Gastroesophageal sphincter (tissue), 4 donors: ENCODE measurements around the gene USP49. TPM values are rescaled to one million over a fixed set of nuclear protein-coding genes. Genes with fewer than 3 reads are reported as not detected.

Experiments used
- ATAC-seq: fragments of 150-250 bp; one replicate; pipeline ENCODE4 v1.9.1; 2016; ENCODE audit warnings: mild to moderate bottlenecking, moderate library complexity
- H3K27ac ChIP-seq, 4 donors: fragments of 200-600 bp; sonication (generic) in 3 of 4; 1 replicate in 3 of 4; 2 replicates in 1 of 4; pipeline ENCODE4 v1.5.1; 2016 to 2019
- H3K27me3 ChIP-seq: fragments of 200-600 bp; sonication (generic); one replicate; pipeline ENCODE4 v1.5.1; 2019
- H3K36me3 ChIP-seq, 2 donors: fragments of 200-600 bp; sonication (generic); one replicate each; pipeline ENCODE4 v1.5.1; 2019; ENCODE audit warnings: control low read depth in 1 of 2
- H3K4me1 ChIP-seq, 3 donors: fragments of 200-600 bp; sonication (generic); 1 replicate in 2 of 3; 2 replicates in 1 of 3; pipeline ENCODE4 v1.5.1; 2016 to 2019; ENCODE audit warnings: control low read depth in 2 of 3
- H3K4me3 ChIP-seq, 2 donors: fragments of 200-600 bp; sonication (generic); one replicate each; pipeline ENCODE4 v1.5.1; 2019; ENCODE audit warnings: mild to moderate bottlenecking in 1 of 2, moderate library complexity in 1 of 2
- H3K9me3 ChIP-seq, 3 donors: fragments of 200-600 bp; sonication (generic); one replicate each; pipeline ENCODE4 v1.5.1; 2017 to 2019; ENCODE audit warnings: control low read depth in 2 of 3
- EP300 ChIP-seq: sonication (generic); formaldehyde crosslinking; IDR thresholded peaks from one replicate; pipeline ENCODE4 v1.6.1; 2017; ENCODE audit warnings: antibody characterized with exemption, mild to moderate bottlenecking
- POLR2A ChIP-seq, 2 donors: fragments of 450-650 bp; IDR thresholded peaks; one replicate each; pipeline ENCODE4 v1.6.1; 2017; ENCODE audit warnings: antibody characterized with exemption in 2 of 2, mild to moderate bottlenecking in 2 of 2, moderate library complexity in 1 of 2
- POLR2AphosphoS5 ChIP-seq: sonication (generic); formaldehyde crosslinking; IDR thresholded peaks from one replicate; pipeline ENCODE4 v1.6.1; 2017; ENCODE audit warnings: antibody characterized with exemption
- WGBS, 2 donors: methylation state at CpG; one replicate each; pipeline ENCODE4 v1.1.5; 2018; ENCODE audit warnings: low coverage in 1 of 2; 5-methylcytosine and 5-hydroxymethylcytosine counted together
- total RNA-seq, 4 donors: library from RNA; depleted of rRNA; stranded (reverse); fragments of >200 nt; gene quantifications; one replicate each; pipeline ENCODE4 v1.1.0, GENCODE V29; 2016
- TF ChIP-seq, protein P1 (sequence below), 4 experiments: fragments of 200-600 bp in 2 of 4; fragments of 450-650 bp in 2 of 4; sonication (generic) in 1 of 4; IDR thresholded peaks; one replicate each; pipeline ENCODE4 v1.5.1; 2017 to 2019; ENCODE audit warnings: antibody characterized with exemption in 4 of 4, mild to moderate bottlenecking in 2 of 4, moderate library complexity in 2 of 4

The USP49 gene
- total RNA-seq, 4 donors from 2014 or later: 0.69 to 5.4 (median 2.0) TPM

DNA sequence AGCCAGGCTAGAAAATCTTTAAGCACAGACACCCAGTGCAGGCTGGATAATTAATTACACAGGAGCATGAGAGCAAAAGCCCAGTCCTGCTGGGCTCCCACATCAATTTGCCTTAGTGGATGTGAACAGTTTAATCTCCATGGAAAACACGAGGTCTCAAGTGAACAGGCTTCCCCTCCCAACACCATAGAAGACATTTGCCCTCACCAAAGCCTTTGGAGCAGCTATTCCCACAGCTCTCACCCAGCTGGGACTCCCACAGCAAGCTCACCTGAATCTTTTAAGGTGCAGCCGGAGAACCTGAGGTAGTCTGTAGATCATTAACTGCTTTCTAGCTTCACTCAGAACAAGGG, 95.6 kb downstream of the USP49 start:
- TF ChIP-seq POLR2A (IDR thresholded peaks at IDR 0.05) (no peak), EP300 (no peak), POLR2AphosphoS5 (no peak)
- TF ChIP-seq, protein P1, sequence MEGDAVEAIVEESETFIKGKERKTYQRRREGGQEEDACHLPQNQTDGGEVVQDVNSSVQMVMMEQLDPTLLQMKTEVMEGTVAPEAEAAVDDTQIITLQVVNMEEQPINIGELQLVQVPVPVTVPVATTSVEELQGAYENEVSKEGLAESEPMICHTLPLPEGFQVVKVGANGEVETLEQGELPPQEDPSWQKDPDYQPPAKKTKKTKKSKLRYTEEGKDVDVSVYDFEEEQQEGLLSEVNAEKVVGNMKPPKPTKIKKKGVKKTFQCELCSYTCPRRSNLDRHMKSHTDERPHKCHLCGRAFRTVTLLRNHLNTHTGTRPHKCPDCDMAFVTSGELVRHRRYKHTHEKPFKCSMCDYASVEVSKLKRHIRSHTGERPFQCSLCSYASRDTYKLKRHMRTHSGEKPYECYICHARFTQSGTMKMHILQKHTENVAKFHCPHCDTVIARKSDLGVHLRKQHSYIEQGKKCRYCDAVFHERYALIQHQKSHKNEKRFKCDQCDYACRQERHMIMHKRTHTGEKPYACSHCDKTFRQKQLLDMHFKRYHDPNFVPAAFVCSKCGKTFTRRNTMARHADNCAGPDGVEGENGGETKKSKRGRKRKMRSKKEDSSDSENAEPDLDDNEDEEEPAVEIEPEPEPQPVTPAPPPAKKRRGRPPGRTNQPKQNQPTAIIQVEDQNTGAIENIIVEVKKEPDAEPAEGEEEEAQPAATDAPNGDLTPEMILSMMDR (IDR thresholded peaks at IDR 0.05): no peak
- H3K4me3 ChIP-seq: no peak overlapping the region
- H3K27ac ChIP-seq: no peak overlapping the region
- peaks cover 0 to 47% of the 10 kb centered on the region in 2 donors for H3K36me3 ChIP-seq
- no peak for ATAC-seq
- H3K9me3 ChIP-seq: no peaks in the 10 kb centered on the region
- H3K27me3 ChIP-seq: no peaks in the 10 kb centered on the region
- no peaks in the 10 kb centered on the region for H3K4me1 ChIP-seq
- 83 to 86% methylated on average over 1 to 2 of the region's 2 CpGs for WGBS, 2 donors

DNA sequence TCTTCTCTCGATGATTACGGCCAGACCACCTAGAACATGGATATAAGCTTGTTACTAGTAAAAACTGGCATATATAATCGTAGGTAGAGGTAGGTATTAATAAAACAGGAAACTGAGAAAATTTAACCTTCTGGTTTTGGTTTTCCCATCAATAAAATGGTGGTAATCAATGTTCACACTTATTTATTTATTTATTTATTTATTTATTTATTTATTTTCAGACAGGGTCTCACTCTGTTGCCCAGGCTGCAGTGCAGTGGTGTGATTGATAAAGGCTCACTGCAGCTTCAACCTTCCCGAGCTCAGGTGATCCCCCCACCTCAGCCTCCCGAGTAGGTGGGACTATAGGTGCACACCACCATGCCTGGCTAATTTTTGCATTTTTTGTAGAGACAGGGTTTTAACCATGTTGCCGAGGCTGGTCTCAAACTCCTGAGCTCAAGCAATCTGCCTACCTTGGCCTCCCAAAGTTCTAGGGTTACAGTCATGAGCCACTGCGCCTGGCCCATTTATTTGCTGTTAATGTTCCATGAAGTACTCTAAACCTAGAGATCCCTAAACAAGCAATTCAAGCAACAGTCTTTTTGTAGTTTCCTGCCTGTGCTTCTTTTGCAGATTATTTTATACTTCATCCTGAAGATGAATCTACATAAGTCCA, 96.1 kb downstream of the USP49 start:
- peaks cover 0 to 52% of the 10 kb centered on the region in 2 donors for H3K36me3 ChIP-seq
- H3K4me3 ChIP-seq: no peak overlapping the region
- no peak overlapping the region for H3K27ac ChIP-seq
- 90 to 100% methylated on average over 3 to 7 of the region's 7 CpGs for WGBS, 2 donors
- no peaks in the 10 kb centered on the region for H3K27me3 ChIP-seq
- TF ChIP-seq POLR2A (IDR thresholded peaks at IDR 0.05): no peak
- no peak for TF ChIP-seq POLR2AphosphoS5
- TF ChIP-seq, protein P1 (IDR thresholded peaks at IDR 0.05): no peak
- TF ChIP-seq EP300: no peak
- no peaks in the 10 kb centered on the region for H3K4me1 ChIP-seq
- H3K9me3 ChIP-seq: no peaks in the 10 kb centered on the region
- ATAC-seq: no peak

DNA sequence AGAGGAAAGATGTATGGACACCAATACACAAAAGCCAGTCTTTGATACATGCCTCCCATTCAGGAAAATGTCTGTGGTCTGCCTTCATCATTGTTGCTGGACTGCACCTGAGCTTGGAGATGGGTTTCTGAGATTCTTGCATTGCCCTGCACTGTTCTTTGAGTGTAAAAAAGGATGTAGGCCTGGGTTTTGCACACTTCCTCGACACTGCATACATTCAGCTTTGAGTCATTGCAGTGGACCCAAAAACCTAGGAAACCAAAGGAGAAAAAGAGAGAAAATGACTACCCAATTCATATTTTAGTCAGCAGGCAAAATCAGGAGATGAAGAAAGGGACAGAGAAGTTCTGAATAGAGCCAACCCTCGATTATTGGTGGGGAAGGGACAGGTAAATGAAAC, 98.7 kb downstream of the USP49 start:
- 75 to 88% methylated on average over 2 of the region's 2 CpGs for WGBS, 2 donors
- peaks cover 0 to 77% of the 10 kb centered on the region in 2 donors for H3K36me3 ChIP-seq
- H3K4me1 ChIP-seq: no peaks in the 10 kb centered on the region
- no peaks in the 10 kb centered on the region for H3K27me3 ChIP-seq
- H3K27ac ChIP-seq: no peak overlapping the region
- no peaks in the 10 kb centered on the region for H3K9me3 ChIP-seq
- no peak for TF ChIP-seq EP300
- TF ChIP-seq, protein P1 (IDR thresholded peaks at IDR 0.05): no peak
- TF ChIP-seq POLR2AphosphoS5: no peak
- TF ChIP-seq POLR2A (IDR thresholded peaks at IDR 0.05): no peak
- H3K4me3 ChIP-seq: no peak overlapping the region
- no peak for ATAC-seq

DNA sequence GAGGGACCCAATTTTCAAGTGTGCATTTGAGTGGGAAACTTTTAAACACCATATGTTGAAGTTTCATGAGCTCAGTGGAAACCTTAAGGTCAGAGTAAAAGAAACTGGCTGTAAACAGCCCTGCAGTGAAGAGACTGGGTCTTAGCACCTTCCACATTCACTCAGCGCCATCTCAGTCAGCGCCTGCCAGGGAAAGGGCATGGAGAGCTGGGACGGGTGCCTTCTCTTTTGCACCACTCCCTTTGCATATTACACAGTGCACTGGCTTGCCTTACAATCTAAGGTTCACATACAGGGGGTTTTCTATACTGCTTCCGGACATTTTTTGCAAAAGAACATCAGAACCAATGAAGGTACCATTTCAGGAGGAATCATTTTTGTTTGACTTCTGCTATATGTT, 103.2 kb downstream of the USP49 start:
- H3K27ac ChIP-seq: no peak overlapping the region

DNA sequence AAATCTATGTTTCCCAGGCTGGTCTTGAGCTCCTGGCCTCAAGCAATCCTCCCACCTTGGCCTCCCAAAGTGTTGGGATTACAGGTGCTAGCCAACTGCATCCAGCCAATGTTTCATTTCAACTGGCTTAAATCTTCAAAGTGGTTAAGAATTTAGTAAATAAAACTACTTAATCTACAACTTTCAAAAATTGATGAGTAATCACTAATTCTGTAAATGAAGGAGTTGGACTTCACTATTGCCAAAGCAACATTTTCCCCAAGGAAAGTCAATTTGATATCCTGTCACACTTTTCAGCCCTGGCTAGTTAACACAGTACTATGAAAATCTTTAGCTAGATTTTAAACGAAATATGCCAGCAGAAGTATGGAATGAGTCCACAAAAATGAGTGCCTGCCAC, 103.9 kb downstream of the USP49 start:
- WGBS, 2 donors: 70% methylated on average over 1 of the region's 1 CpG
- ATAC-seq: no peak
- Histone ChIP-seq H3K4me3 (no peak overlapping the region), H3K27ac (no peak overlapping the region), H3K9me3 (no peaks in the 10 kb centered on the region), H3K27me3 (no peaks in the 10 kb centered on the region), H3K4me1 (peaks cover 0 to 12% (median 8%) of the 10 kb centered on the region in 3 donors), H3K36me3 (peaks cover 0 to 75% of the 10 kb centered on the region in 2 donors)
- TF ChIP-seq POLR2A (IDR thresholded peaks at IDR 0.05): no peak
- no peak for TF ChIP-seq POLR2AphosphoS5
- TF ChIP-seq EP300: no peak
- TF ChIP-seq, protein P1 (IDR thresholded peaks at IDR 0.05): no peak

More for the DNA sequence above, 103.2 kb downstream of the USP49 start:
- peaks cover 0 to 82% of the 10 kb centered on the region in 2 donors for H3K36me3 ChIP-seq
- H3K9me3 ChIP-seq: no peaks in the 10 kb centered on the region
- no peak for ATAC-seq
- TF ChIP-seq EP300 (no peak), POLR2AphosphoS5 (no peak)
- TF ChIP-seq, protein P1 (IDR thresholded peaks at IDR 0.05): no peak
- no peaks in the 10 kb centered on the region for H3K27me3 ChIP-seq
- no peak overlapping the region for H3K4me3 ChIP-seq
- H3K4me1 ChIP-seq: peaks cover 0 to 11% (median 8%) of the 10 kb centered on the region in 3 donors
- 83% methylated on average over 4 of the region's 4 CpGs; no CpG with 5 or more reads in 1 of the 2 donors for WGBS, 2 donors
